ENCODE data around the gene CD47. TPM values are rescaled to one million over a fixed set of nuclear protein-coding genes. Genes with fewer than 3 reads are reported as not detected.

The CD47 gene
- total RNA-seq, 1 donor from 2014 or later, result 184 TPM

GRCh38 chr3:108113975-108114374 is 23.1 kb upstream of the CD47 start:
- H3K36me3 Mint-ChIP-seq (ENCODE audit: low read depth), result no peaks in the 10 kb centered on the region
- CTCF ChIA-PET, result no interaction called here
- H3K9me3 Mint-ChIP-seq, result no peaks in the 10 kb centered on the region
- intact Hi-C loops (cut with micrococcal nuclease), result no loop called here
- no peak overlapping the region for H3K4me3 Mint-ChIP-seq
- no peaks in the 10 kb centered on the region for H3K27me3 Mint-ChIP-seq
- no peak for ATAC-seq (ENCODE audit: low read depth)
- POLR2A ChIA-PET, result interaction anchor here (1.5 to 2.0 kb wide), 2 partner anchors 10 to 12 kb away, joined by 6 to 8 read pairs; no protein-coding TSS in a partner anchor
- H3K4me1 Mint-ChIP-seq, result peaks cover 19% of the 10 kb centered on the region
- TF ChIP-seq, protein P1, sequence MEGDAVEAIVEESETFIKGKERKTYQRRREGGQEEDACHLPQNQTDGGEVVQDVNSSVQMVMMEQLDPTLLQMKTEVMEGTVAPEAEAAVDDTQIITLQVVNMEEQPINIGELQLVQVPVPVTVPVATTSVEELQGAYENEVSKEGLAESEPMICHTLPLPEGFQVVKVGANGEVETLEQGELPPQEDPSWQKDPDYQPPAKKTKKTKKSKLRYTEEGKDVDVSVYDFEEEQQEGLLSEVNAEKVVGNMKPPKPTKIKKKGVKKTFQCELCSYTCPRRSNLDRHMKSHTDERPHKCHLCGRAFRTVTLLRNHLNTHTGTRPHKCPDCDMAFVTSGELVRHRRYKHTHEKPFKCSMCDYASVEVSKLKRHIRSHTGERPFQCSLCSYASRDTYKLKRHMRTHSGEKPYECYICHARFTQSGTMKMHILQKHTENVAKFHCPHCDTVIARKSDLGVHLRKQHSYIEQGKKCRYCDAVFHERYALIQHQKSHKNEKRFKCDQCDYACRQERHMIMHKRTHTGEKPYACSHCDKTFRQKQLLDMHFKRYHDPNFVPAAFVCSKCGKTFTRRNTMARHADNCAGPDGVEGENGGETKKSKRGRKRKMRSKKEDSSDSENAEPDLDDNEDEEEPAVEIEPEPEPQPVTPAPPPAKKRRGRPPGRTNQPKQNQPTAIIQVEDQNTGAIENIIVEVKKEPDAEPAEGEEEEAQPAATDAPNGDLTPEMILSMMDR (IDR thresholded peaks at IDR 0.05), result no peak
- no peak for DNase-seq
- H3K27ac Mint-ChIP-seq, result no peak overlapping the region

GRCh38 chr3:108110934-108111333 is 20.1 kb upstream of the CD47 start:
- Mint-ChIP-seq H3K9me3 (no peaks in the 10 kb centered on the region), H3K4me3 (no peak overlapping the region), H3K36me3 (ENCODE audit: low read depth) (no peaks in the 10 kb centered on the region), H3K4me1 (peaks cover 13% of the 10 kb centered on the region), H3K27ac (no peak overlapping the region), H3K27me3 (no peaks in the 10 kb centered on the region)
- ChIA-PET CTCF (no interaction called here), POLR2A (interaction anchor here (0.7 kb wide), 2 partner anchors 8 to 9 kb away, joined by 3 read pairs; no protein-coding TSS in a partner anchor)
- no peak for DNase-seq
- ATAC-seq (ENCODE audit: low read depth), result no peak
- TF ChIP-seq, protein P1 (IDR thresholded peaks at IDR 0.05), result no peak
- intact Hi-C loops (cut with micrococcal nuclease), result loop anchor here (1.0 kb wide), 1 partner anchor 9 kb away; no protein-coding TSS in a partner anchor

DNA sequence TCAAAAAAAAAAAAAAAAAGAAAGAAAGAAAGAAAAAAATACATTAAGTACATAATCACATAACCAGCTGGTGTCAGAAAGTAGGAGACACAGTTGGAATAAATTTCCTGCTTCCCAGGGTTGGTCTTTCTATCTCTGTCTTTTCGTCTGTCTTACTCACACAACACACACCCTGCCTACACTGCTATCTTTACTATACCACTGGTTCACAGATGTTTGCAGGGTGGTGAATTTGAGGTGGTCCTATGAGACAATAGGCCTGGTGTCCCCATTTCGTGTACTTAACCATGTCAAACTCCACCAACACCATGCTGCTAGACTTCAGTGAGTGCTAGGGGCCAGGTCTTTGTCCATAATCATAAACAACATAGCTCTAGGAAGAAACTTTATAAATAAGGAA is 17.6 kb upstream of the CD47 start:
- no peaks in the 10 kb centered on the region for H3K36me3 Mint-ChIP-seq (ENCODE audit: low read depth)
- no peak overlapping the region for H3K4me3 Mint-ChIP-seq
- intact Hi-C loops (cut with micrococcal nuclease), result no loop called here
- DNase-seq (no peak), ATAC-seq (ENCODE audit: low read depth) (no peak)
- ChIA-PET POLR2A (interaction anchor here (0.7 kb wide), 1 partner anchor 28 kb away, joined by 4 read pairs; no protein-coding TSS in a partner anchor), CTCF (no interaction called here)
- H3K27ac Mint-ChIP-seq, result no peak overlapping the region
- no peaks in the 10 kb centered on the region for H3K27me3 Mint-ChIP-seq
- TF ChIP-seq, protein P1 (IDR thresholded peaks at IDR 0.05), result no peak
- peaks cover 27% of the 10 kb centered on the region for H3K4me1 Mint-ChIP-seq
- H3K9me3 Mint-ChIP-seq, result no peaks in the 10 kb centered on the region

DNA sequence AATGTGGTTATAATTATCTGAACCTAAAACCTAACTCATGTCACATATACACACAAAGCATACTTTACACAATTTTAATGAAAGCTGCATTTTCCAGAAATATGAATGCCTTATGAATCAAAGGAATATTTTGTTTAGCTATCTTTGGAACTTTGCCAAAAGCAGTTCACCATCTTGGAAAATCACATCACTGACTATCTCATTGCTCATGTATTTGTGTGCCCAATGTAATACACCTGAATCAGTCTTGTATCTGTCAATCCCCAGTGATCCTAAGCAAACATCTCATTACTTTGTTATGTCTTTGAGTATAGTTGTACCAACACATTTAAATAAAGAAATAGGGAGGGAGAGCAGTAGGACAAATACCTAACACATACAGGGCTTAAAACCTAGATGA is 15.6 kb upstream of the CD47 start:
- no peak for ATAC-seq (ENCODE audit: low read depth)
- ChIA-PET CTCF (interaction anchor here (1.8 kb wide), 1 partner anchor 12 kb away, joined by 4 read pairs; no protein-coding TSS in a partner anchor), POLR2A (interaction anchor here (10.4 kb wide), 1 partner anchor 18 kb away, joined by 188 read pairs; no protein-coding TSS in a partner anchor)
- no peak overlapping the region for H3K4me3 Mint-ChIP-seq
- intact Hi-C loops (cut with micrococcal nuclease), result no loop called here
- H3K9me3 Mint-ChIP-seq, result no peaks in the 10 kb centered on the region
- no peaks in the 10 kb centered on the region for H3K36me3 Mint-ChIP-seq (ENCODE audit: low read depth)
- H3K27ac Mint-ChIP-seq, result no peak overlapping the region
- no peak for DNase-seq
- no peaks in the 10 kb centered on the region for H3K27me3 Mint-ChIP-seq
- TF ChIP-seq, protein P1 (IDR thresholded peaks at IDR 0.05), result no peak
- peaks cover 47% of the 10 kb centered on the region for H3K4me1 Mint-ChIP-seq

DNA sequence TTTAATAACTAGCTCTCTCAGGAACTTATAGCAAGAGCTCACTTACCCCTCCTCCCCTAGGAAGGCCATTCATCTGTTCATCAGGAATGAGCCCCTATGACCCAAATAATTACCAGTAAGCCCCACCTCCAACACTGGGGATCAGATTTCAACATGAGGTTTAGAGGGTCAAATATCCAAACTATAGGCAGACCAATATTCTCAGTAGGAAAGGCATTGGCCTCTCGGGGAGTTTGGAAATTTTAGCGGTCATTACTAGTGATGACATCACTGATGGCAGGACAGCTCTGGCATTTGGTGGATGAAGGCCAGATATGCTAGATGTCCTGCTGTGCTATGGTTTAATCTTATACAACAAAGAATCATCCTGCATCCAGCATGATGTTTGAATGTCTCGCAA is 15.2 kb upstream of the CD47 start:
- DNase-seq, result no peak
- TF ChIP-seq, protein P1 (IDR thresholded peaks at IDR 0.05), result no peak
- Mint-ChIP-seq H3K27me3 (no peaks in the 10 kb centered on the region), H3K4me3 (no peak overlapping the region), H3K36me3 (ENCODE audit: low read depth) (no peaks in the 10 kb centered on the region), H3K4me1 (peaks cover 51% of the 10 kb centered on the region), H3K9me3 (no peaks in the 10 kb centered on the region), H3K27ac (no peak overlapping the region)
- no peak for ATAC-seq (ENCODE audit: low read depth)
- CTCF ChIA-PET, result interaction anchor here (1.8 kb wide), 1 partner anchor 12 kb away, joined by 4 read pairs; no protein-coding TSS in a partner anchor
- POLR2A ChIA-PET, result interaction anchor here (1.1 to 10.4 kb wide), 2 partner anchors 16 to 18 kb away, joined by 4 to 188 read pairs; no protein-coding TSS in a partner anchor
- intact Hi-C loops (cut with micrococcal nuclease), result no loop called here
